Lower leg skin (tissue), 4 donors: ENCODE measurements around the gene CAMSAP2. TPM values are rescaled to one million over a fixed set of nuclear protein-coding genes. Genes with fewer than 3 reads are reported as not detected.

Source experiments
- DNase-seq, 2 donors: peaks; one replicate each; pipeline ENCODE4 v3.0.0-alpha.2; 2019; ENCODE audit warnings: low spot score in 2 of 2
- H3K4me3 ChIP-seq: fragments of 200-600 bp; sonication (generic); 2 replicates; pipeline ENCODE4 v1.5.1; 2017; ENCODE audit warnings: mild to moderate bottlenecking, low read depth; ENCODE audit not compliant: poor library complexity, severe bottlenecking
- POLR2A ChIP-seq, 2 donors: fragments of 450-650 bp; IDR thresholded peaks; one replicate each; pipeline ENCODE4 v1.6.1; 2016 to 2017; ENCODE audit warnings: antibody characterized with exemption in 2 of 2, mild to moderate bottlenecking in 1 of 2, moderate library complexity in 1 of 2
- WGBS, 2 donors: methylation state at CpG; one replicate each; pipeline ENCODE4 v1.1.5; 2018; 5-methylcytosine and 5-hydroxymethylcytosine counted together
- intact Hi-C: fragments of 100-400 bp; cut with DNase I; formaldehyde crosslinking; loops from one replicate; pipeline ENCODE4 v1.15.0; 2023; ENCODE audit warnings: low total_unique reads
- total RNA-seq, 4 donors: library from RNA; depleted of rRNA; stranded (reverse); fragments of >200 nt; gene quantifications; one replicate each; pipeline ENCODE4 v1.1.0, GENCODE V29; 2016
- TF ChIP-seq, protein P1 (sequence below), 3 donors: fragments of 450-650 bp; IDR thresholded peaks; one replicate each; pipeline ENCODE4 v1.5.1; 2016; ENCODE audit warnings: antibody characterized with exemption in 3 of 3, mild to moderate bottlenecking in 3 of 3, moderate library complexity in 2 of 3

Gene CAMSAP2
- total RNA-seq, 4 donors from 2014 or later: 22.5 to 41.3 (median 36.1) TPM

DNA sequence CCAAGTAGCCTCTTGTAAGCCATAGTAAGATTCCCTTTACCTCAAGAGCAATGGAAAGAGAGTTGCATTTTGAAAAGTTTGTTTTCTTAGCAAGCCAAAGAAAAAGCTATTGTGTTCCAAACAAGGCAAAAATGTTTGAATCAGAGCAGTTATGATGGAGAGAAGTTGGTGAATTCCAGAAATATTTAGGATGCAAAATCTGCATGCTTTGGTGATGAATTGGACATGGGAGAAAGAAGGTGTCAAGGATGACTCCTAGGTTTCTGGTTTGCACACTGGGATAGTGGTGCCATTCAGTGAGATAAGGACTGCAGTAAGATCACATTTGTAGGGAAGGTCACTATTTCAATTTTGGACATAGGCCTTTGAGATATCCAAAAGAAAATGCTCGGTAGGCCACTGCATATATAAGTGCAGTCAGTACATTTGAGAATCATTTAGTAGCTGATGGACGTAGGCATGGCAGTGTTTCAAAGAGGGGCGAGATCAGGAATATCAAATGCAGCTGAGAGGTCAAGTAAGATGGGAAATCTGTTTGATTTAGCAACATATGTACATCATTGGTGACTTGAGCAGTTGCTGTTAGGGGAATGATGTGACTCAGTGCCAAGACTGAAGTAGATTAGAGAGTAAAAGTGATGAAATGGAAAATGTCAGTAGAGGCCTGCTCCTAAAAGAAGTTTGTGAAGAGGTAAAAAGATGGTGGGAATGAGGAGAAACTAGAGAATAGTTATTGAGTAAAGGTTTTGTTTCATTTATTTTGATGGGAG lies 100.2 kb downstream of the CAMSAP2 start:
- intact Hi-C loops: no loop called here
- no peak for TF ChIP-seq POLR2A (IDR thresholded peaks at IDR 0.05)
- TF ChIP-seq, protein P1, sequence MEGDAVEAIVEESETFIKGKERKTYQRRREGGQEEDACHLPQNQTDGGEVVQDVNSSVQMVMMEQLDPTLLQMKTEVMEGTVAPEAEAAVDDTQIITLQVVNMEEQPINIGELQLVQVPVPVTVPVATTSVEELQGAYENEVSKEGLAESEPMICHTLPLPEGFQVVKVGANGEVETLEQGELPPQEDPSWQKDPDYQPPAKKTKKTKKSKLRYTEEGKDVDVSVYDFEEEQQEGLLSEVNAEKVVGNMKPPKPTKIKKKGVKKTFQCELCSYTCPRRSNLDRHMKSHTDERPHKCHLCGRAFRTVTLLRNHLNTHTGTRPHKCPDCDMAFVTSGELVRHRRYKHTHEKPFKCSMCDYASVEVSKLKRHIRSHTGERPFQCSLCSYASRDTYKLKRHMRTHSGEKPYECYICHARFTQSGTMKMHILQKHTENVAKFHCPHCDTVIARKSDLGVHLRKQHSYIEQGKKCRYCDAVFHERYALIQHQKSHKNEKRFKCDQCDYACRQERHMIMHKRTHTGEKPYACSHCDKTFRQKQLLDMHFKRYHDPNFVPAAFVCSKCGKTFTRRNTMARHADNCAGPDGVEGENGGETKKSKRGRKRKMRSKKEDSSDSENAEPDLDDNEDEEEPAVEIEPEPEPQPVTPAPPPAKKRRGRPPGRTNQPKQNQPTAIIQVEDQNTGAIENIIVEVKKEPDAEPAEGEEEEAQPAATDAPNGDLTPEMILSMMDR (IDR thresholded peaks at IDR 0.05): no peak
- H3K4me3 ChIP-seq: no peak overlapping the region
- WGBS, 2 donors: 84 to 87% methylated on average over 3 of the region's 3 CpGs
- no peak for DNase-seq

DNA sequence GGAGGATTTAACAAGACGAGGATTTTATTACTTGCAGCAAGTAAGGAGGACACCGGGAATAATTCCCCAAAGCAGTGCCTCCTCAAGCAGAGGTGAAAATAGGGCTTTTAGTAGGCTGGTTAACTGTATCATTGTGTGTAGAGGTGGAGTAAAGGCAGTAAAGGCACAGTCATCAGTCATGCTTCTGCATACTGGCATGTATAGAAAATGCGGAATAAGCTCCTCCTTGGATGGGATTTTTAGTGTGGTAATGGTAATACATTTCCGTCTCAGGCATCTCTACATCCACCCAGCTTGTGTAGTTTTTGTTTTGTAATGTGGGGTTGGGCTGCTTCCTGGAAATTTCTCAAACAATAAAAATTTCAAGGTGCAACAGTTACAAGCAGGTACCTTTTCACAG lies 106.7 kb downstream of the CAMSAP2 start:
- DNase-seq: no peak
- no peak overlapping the region for H3K4me3 ChIP-seq
- 89 to 91% methylated on average over 4 of the region's 4 CpGs for WGBS, 2 donors
- intact Hi-C loops: no loop called here
- TF ChIP-seq, protein P1 (IDR thresholded peaks at IDR 0.05): no peak
- no peak for TF ChIP-seq POLR2A (IDR thresholded peaks at IDR 0.05)

DNA sequence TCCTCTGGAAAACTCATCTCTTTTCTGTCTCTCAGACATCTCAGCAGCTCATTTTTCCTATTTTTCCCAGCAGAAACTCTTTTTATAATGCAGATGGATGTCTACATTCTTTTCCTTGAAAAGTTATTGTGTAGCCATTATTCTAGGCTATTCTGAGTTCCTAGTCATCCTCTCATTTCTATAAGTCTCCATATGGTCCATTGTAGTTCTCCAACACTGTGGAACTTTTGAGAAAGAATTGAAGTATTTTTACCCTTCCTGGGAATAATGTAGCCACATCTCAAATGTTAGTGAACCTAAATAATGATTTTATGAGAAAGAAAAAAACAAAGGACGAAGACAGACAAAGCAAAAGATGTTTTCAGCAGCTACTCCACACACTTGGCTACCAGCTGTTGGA lies 107.7 kb downstream of the CAMSAP2 start:
- 96% methylated on average over 1 of the region's 1 CpG for WGBS, 2 donors

DNA sequence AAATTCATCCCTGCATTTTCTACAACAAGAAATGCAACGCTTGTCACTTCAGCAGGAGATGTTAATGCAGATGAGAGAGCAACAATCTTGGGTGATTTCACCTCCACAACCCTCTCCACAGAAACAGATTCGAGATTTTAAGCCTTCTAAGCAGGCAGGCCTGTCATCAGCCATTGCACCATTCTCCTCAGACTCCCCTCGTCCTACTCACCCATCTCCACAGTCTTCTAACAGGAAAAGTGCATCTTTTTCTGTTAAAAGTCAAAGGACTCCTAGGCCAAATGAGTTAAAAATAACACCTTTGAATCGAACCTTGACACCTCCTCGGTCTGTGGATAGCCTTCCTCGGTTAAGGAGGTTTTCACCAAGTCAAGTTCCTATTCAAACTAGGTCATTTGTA lies 110.7 kb downstream of the CAMSAP2 start:
- intact Hi-C loops: no loop called here
- no peak for DNase-seq
- TF ChIP-seq POLR2A (IDR thresholded peaks at IDR 0.05): no peak
- TF ChIP-seq, protein P1 (IDR thresholded peaks at IDR 0.05): no peak
- no peak overlapping the region for H3K4me3 ChIP-seq
- 93% methylated on average over 6 of the region's 6 CpGs for whole genome bisulfite sequencing, 2 donors

More for the DNA sequence above, 107.7 kb downstream of the CAMSAP2 start:
- no peak for TF ChIP-seq POLR2A (IDR thresholded peaks at IDR 0.05)
- TF ChIP-seq, protein P1 (IDR thresholded peaks at IDR 0.05): no peak
- H3K4me3 ChIP-seq: no peak overlapping the region
- intact Hi-C loops: no loop called here
- no peak for DNase-seq

DNA sequence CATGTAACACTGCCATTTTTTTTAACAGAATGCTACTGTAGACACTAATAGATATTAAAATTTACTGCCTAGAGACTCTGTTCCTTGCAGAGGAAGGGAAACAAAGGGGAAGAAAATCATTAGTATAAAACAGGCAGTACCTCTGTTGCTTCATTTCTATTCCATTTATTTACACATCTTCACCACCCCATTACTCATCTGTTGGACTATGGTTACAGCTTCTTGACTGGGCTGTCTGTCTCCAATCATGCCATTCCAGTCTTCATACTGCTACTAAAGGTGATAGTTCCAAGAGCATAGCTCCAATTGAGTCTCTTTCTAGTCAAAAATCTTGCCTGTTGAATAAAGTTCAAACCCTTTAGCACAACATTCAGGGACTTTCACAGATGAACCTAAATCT lies 111.9 kb downstream of the CAMSAP2 start:
- intact Hi-C loops: no loop called here
- TF ChIP-seq, protein P1 (IDR thresholded peaks at IDR 0.05): no peak
- no peak overlapping the region for H3K4me3 ChIP-seq
- no peak for DNase-seq
